OCI-LY7 (cell line): Measurements from ENCODE around the gene TNMD.

Experiments
- EZH2phosphoT487 ChIP-seq: fragments of 200-600 bp; sonication (generic); IDR thresholded peaks from 2 replicates; pipeline ENCODE4 v1.6.1; 2018; ENCODE audit warnings: low read depth, borderline replicate concordance, mild to moderate bottlenecking, mixed run types, antibody characterized with exemption, low read length, moderate library complexity, mixed read lengths
- TF ChIP-seq, protein P1 (sequence below): fragments of 200-600 bp; sonication (generic); conservative IDR thresholded peaks from 2 replicates; pipeline ENCODE4 v1.5.1; 2014; ENCODE audit warnings: mild to moderate bottlenecking, antibody characterized with exemption, low read length, moderate library complexity, mixed read lengths

GRCh38 chrX:100584611-100585010 lies at the start of gene TNMD:
- TF ChIP-seq, protein P1, sequence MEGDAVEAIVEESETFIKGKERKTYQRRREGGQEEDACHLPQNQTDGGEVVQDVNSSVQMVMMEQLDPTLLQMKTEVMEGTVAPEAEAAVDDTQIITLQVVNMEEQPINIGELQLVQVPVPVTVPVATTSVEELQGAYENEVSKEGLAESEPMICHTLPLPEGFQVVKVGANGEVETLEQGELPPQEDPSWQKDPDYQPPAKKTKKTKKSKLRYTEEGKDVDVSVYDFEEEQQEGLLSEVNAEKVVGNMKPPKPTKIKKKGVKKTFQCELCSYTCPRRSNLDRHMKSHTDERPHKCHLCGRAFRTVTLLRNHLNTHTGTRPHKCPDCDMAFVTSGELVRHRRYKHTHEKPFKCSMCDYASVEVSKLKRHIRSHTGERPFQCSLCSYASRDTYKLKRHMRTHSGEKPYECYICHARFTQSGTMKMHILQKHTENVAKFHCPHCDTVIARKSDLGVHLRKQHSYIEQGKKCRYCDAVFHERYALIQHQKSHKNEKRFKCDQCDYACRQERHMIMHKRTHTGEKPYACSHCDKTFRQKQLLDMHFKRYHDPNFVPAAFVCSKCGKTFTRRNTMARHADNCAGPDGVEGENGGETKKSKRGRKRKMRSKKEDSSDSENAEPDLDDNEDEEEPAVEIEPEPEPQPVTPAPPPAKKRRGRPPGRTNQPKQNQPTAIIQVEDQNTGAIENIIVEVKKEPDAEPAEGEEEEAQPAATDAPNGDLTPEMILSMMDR: no peak
- no peak for TF ChIP-seq EZH2phosphoT487
